NT2/D1 (cell line): ENCODE data around the gene TMA7B.
"Not testable (repeated sequence)": the region's sequence is repeated elsewhere in the genome, so short reads cannot be mapped to it uniquely, and the experiment has no call there.

Experiments
- DNase-seq: peaks from one replicate; pipeline ENCODE4 v3.0.0-alpha.2; 2011; ENCODE audit warnings: low read depth, low spot score
- H3K27me3 ChIP-seq: 2 replicates; pipeline ENCODE4 v1.6.0; 2011; ENCODE audit warnings: mild to moderate bottlenecking; ENCODE audit not compliant: insufficient read length, insufficient read depth
- H3K36me3 ChIP-seq: 2 replicates; pipeline ENCODE4 v1.6.1; 2011; ENCODE audit warnings: mild to moderate bottlenecking, low read length, mixed read lengths; ENCODE audit not compliant: insufficient read depth, insufficient read length
- H3K4me1 ChIP-seq: 2 replicates; pipeline ENCODE4 v1.5.1; 2011; ENCODE audit not compliant: insufficient read depth, insufficient read length
- H3K4me3 ChIP-seq: 2 replicates; pipeline ENCODE4 v1.5.1; 2011; ENCODE audit warnings: low read depth; ENCODE audit not compliant: insufficient read length
- H3K9ac ChIP-seq: 2 replicates; pipeline ENCODE4 v1.6.0; 2011; ENCODE audit warnings: low read depth; ENCODE audit not compliant: insufficient read length
- H3K9me3 ChIP-seq: 2 replicates; pipeline ENCODE4 v1.5.1; 2011; ENCODE audit warnings: mild to moderate bottlenecking, low read length; ENCODE audit not compliant: insufficient read depth
- SUZ12 ChIP-seq: IDR thresholded peaks from 2 replicates; pipeline ENCODE4 v1.6.1; 2011; ENCODE audit not compliant: insufficient read length, insufficient read depth; ENCODE audit errors: extremely low read depth
- YY1 ChIP-seq: IDR thresholded peaks from 2 replicates; pipeline ENCODE4 v1.6.1; 2011; ENCODE audit not compliant: insufficient read length, insufficient read depth
- ZNF274 ChIP-seq: IDR thresholded peaks from 2 replicates; pipeline ENCODE4 v1.6.1; 2011; ENCODE audit warnings: mild to moderate bottlenecking, low read depth, low read length

The TMA7B gene

GRCh38 chr22:39947220-39948216 lies 12.7 kb upstream of the TMA7B start:
- H3K36me3 ChIP-seq, result no peaks in the 10 kb centered on the region
- DNase-seq, result no peak
- H3K9me3 ChIP-seq, result no peaks in the 10 kb centered on the region
- no peaks in the 10 kb centered on the region for H3K27me3 ChIP-seq
- no peak overlapping the region for H3K4me3 ChIP-seq
- TF ChIP-seq YY1, result no peak
- no peak for TF ChIP-seq SUZ12
- TF ChIP-seq ZNF274, result no peak
- no peaks in the 10 kb centered on the region for H3K4me1 ChIP-seq
- no peak overlapping the region for H3K9ac ChIP-seq

- TF ChIP-seq SUZ12, result no peak
- no peak for TF ChIP-seq YY1
- no peak for TF ChIP-seq ZNF274
- no peaks in the 10 kb centered on the region for H3K9me3 ChIP-seq
- no peak overlapping the region for H3K4me3 ChIP-seq
- no peaks in the 10 kb centered on the region for H3K27me3 ChIP-seq
- DNase-seq, result no peak
- no peaks in the 10 kb centered on the region for H3K4me1 ChIP-seq
- H3K9ac ChIP-seq, result no peak overlapping the region
- no peaks in the 10 kb centered on the region for H3K36me3 ChIP-seq
These were observed 10.0 kb upstream of the TMA7B start for GRCh38 chr22:39949964-39950737.

GRCh38 chr22:39951603-39952293 lies 8.4 kb upstream of the TMA7B start:
- H3K4me1 ChIP-seq, DNase-seq, H3K27me3 ChIP-seq, H3K4me3 ChIP-seq, H3K9me3 ChIP-seq, H3K9ac ChIP-seq, H3K36me3 ChIP-seq: not testable (repeated sequence)

DNA sequence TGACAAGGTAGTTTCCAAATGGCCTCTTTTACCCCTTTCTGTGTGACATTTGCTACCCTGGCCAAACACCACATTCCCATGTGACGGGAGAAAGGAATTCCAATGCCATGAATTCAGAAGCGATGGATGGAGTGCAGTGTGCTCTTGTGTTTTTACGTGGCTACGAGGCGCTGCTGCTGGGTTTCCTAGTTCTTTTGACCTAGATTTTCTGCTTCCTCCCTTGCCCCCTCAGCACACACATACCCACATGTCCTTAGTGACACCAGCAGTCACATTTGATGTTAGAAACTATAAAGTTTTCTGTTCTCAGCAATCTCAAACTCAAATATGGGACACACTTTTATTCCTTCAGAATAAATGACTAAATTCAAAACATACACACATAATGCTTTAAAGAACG lies 7.8 kb upstream of the TMA7B start:
- DNase-seq, result no peak
- Histone ChIP-seq H3K4me3 (no peak overlapping the region), H3K9me3 (no peaks in the 10 kb centered on the region), H3K27me3 (no peaks in the 10 kb centered on the region), H3K36me3 (no peaks in the 10 kb centered on the region), H3K4me1 (no peaks in the 10 kb centered on the region), H3K9ac (no peak overlapping the region)
- TF ChIP-seq ZNF274 (no peak), YY1 (no peak), SUZ12 (no peak)

GRCh38 chr22:39953101-39953500 lies 7.1 kb upstream of the TMA7B start:
- Histone ChIP-seq H3K9ac (no peak overlapping the region), H3K27me3 (no peaks in the 10 kb centered on the region), H3K4me1 (no peaks in the 10 kb centered on the region), H3K36me3 (no peaks in the 10 kb centered on the region), H3K9me3 (no peaks in the 10 kb centered on the region), H3K4me3 (no peak overlapping the region)
- DNase-seq, result no peak
- TF ChIP-seq YY1, result no peak

GRCh38 chr22:39954584-39955055 lies 5.6 kb upstream of the TMA7B start:
- no peaks in the 10 kb centered on the region for H3K9me3 ChIP-seq

GRCh38 chr22:39955675-39956074 lies 4.5 kb upstream of the TMA7B start:
- DNase-seq, result no peak
- no peak overlapping the region for H3K4me3 ChIP-seq
- no peaks in the 10 kb centered on the region for H3K27me3 ChIP-seq
- TF ChIP-seq SUZ12 (no peak), ZNF274 (no peak), YY1 (no peak)
- H3K36me3 ChIP-seq, result no peaks in the 10 kb centered on the region
- H3K4me1 ChIP-seq, result peaks cover 7% of the 10 kb centered on the region
- no peaks in the 10 kb centered on the region for H3K9me3 ChIP-seq
- H3K9ac ChIP-seq, result no peak overlapping the region

More at GRCh38 chr22:39954584-39955055, 5.6 kb upstream of the TMA7B start:
- Histone ChIP-seq H3K9ac (no peak overlapping the region), H3K27me3 (no peaks in the 10 kb centered on the region), H3K4me3 (no peak overlapping the region), H3K36me3 (no peaks in the 10 kb centered on the region), H3K4me1 (peaks cover 2% of the 10 kb centered on the region)
- no peak for DNase-seq
- no peak for TF ChIP-seq YY1
- no peak for TF ChIP-seq SUZ12
- TF ChIP-seq ZNF274, result no peak
